Measurements from ENCODE around the gene HOPX. TPM values are rescaled to one million over a fixed set of nuclear protein-coding genes. Genes with fewer than 3 reads are reported as not detected.

Gene HOPX
- total and polyA plus RNA-seq, 2 of the 8 experiments (the other 6 are each of a cell fraction or from before 2014, with no cell fraction given) = not detected

GRCh38 chr4:56633486-56633885, 47.6 kb downstream of the HOPX start:
- no peak for DNase-seq (ENCODE audit: low read depth in 1 of 2, low spot score in 2 of 2)
- no peak overlapping the region for H2BK120ac ChIP-seq (replicated peaks; ENCODE audit: low read depth, low read length)
- no peaks in the 10 kb centered on the region for H4K20me1 ChIP-seq (replicated peaks in 1 of 2; ENCODE audit: control insufficient read depth in 1 of 2, insufficient read depth in 2 of 2, low read length in 2 of 2)
- ChIA-PET CTCF (ENCODE audit: partially characterized antibody) (interaction anchor here (1.0 to 3.5 kb wide), 3 partner anchors 16 to 88 kb away, joined by 3 to 10 read pairs (median 4); no protein-coding TSS in a partner anchor), POLR2A (ENCODE audit: partially characterized antibody) (no interaction called here)
- 87% methylated on average over 6 of the region's 7 CpGs; no CpG with 5 or more reads in 1 of the 2 experiments for WGBS, 2 experiments (ENCODE audit: extremely low coverage in 1 of 2, insufficient coverage in 1 of 2, insufficient read length in 1 of 2, insufficient replicate concordance in 2 of 2, low coverage in 1 of 2, low lambda C conversion rate in 2 of 2, missing lambda C conversion rate in 1 of 2)
- H2BK15ac ChIP-seq (ENCODE audit: low read length) = no peak overlapping the region
- H3K23ac ChIP-seq (ENCODE audit: insufficient read length) = no peak overlapping the region
- H2AFZ ChIP-seq (ENCODE audit: low read length) = no peak overlapping the region
- no peak overlapping the region for H2AK5ac ChIP-seq (ENCODE audit: low read depth, low read length)
- no peak overlapping the region for H3K56ac ChIP-seq (replicated peaks; ENCODE audit: insufficient read length, low read depth, low read length)
- no peaks in the 10 kb centered on the region for H3K9me3 ChIP-seq (ENCODE audit: insufficient read depth in 2 of 2, low read depth in 1 of 2, low read length in 1 of 2)
- no peaks in the 10 kb centered on the region; a peak in 1 of 7 replicates for H3K27me3 ChIP-seq (replicated peaks in 1 of 4; ENCODE audit: control insufficient read depth in 3 of 4, extremely low read depth in 1 of 4, insufficient read depth in 3 of 4, low read length in 3 of 4)
- no peaks in the 10 kb centered on the region for H3K79me1 ChIP-seq (ENCODE audit: low read depth, low read length)
- no peaks in the 10 kb centered on the region for H3K36me3 ChIP-seq (ENCODE audit: control insufficient read depth in 2 of 4, insufficient read depth in 4 of 4, low read length in 3 of 4)
- H3K27ac ChIP-seq (ENCODE audit: low read depth, low read length) = no peak overlapping the region
- H3K9ac ChIP-seq (replicated peaks in 1 of 4; ENCODE audit: extremely low read depth in 1 of 4, low read depth in 3 of 4, low read length in 3 of 4) = no peak overlapping the region
- H2BK12ac ChIP-seq (ENCODE audit: low read depth, low read length) = no peak overlapping the region
- H4K8ac ChIP-seq (ENCODE audit: extremely low read depth, insufficient read depth, low read length) = no peak overlapping the region
- no peaks in the 10 kb centered on the region for H3K23me2 ChIP-seq (ENCODE audit: low read depth, low read length)
- H4K5ac ChIP-seq (ENCODE audit: insufficient read length, low read depth, low read length) = no peak overlapping the region
- H2BK5ac ChIP-seq (ENCODE audit: low read depth, low read length) = no peak overlapping the region
- H3K18ac ChIP-seq (ENCODE audit: extremely low read depth, low read length) = no peak overlapping the region
- no peak overlapping the region for H3K14ac ChIP-seq (ENCODE audit: insufficient read length)
- H3K4me3 ChIP-seq (ENCODE audit: extremely low read depth in 1 of 4, insufficient read depth in 2 of 4, low read depth in 3 of 4, low read length in 4 of 4) = no peak overlapping the region
- FAIRE-seq = no peak
- no peak overlapping the region for H2BK20ac ChIP-seq (ENCODE audit: low read length)
- no peaks in the 10 kb centered on the region for H3K4me1 ChIP-seq (replicated peaks in 1 of 4; ENCODE audit: control insufficient read depth in 3 of 4, insufficient read depth in 4 of 4, low read length in 3 of 4)
- no peaks in the 10 kb centered on the region for H3K79me2 ChIP-seq (ENCODE audit: control insufficient read depth in 1 of 2, insufficient read depth in 2 of 2, low read length in 2 of 2)
- no peak overlapping the region for H3K4ac ChIP-seq (replicated peaks; ENCODE audit: insufficient read length, low read depth, low read length)
- no peak overlapping the region for H3K4me2 ChIP-seq (ENCODE audit: insufficient read depth in 1 of 2, low read depth in 2 of 2, low read length in 2 of 2)
- H4K91ac ChIP-seq (replicated peaks; ENCODE audit: insufficient read length, low read length) = no peak overlapping the region
- TF ChIP-seq SAP30 (IDR thresholded peaks at IDR 0.05; ENCODE audit: insufficient read depth, insufficient replicate concordance, low read length) (no peak), POLR2A (IDR thresholded peaks at IDR 0.05; ENCODE audit: control extremely low read depth in 1 of 2, low read depth in 2 of 2, low read length in 2 of 2) (no peak), EP300 (IDR thresholded peaks at IDR 0.05; ENCODE audit: borderline replicate concordance in 1 of 2, low read depth in 2 of 2, low read length in 2 of 2) (no peak), CHD1 (IDR thresholded peaks at IDR 0.05; ENCODE audit: low read depth, low read length) (no peak), NANOG (IDR thresholded peaks at IDR 0.05; ENCODE audit: insufficient read depth, low read depth, low read length, poor library complexity, severe bottlenecking) (no peak), POLR2AphosphoS5 (IDR thresholded peaks at IDR 0.05; ENCODE audit: low read depth, low read length) (no peak), SIX5 (IDR thresholded peaks at IDR 0.05; ENCODE audit: low read depth, low read length) (no peak), GABPA (IDR thresholded peaks at IDR 0.05; ENCODE audit: borderline replicate concordance, insufficient read depth, low read length) (no peak), CTBP2 (IDR thresholded peaks at IDR 0.05; ENCODE audit: borderline replicate concordance, insufficient read depth, insufficient read length, low read length) (no peak), RFX5 (IDR thresholded peaks at IDR 0.05; ENCODE audit: borderline replicate concordance, low read depth, low read length) (no peak), ATF2 (IDR thresholded peaks at IDR 0.05; ENCODE audit: low read length) (no peak), TAF1 (IDR thresholded peaks at IDR 0.05; ENCODE audit: low read depth, low read length) (no peak)

Measured in H1 (cell line).